HG03139 (cell line): ENCODE results near the gene ANKRD55.
"Not testable (repeated sequence)": the region's sequence is repeated elsewhere in the genome, so short reads cannot be mapped to it uniquely, and the experiment has no call there.

Experiments used
- ATAC-seq: cut with Tn5 transposase; IDR thresholded peaks from one replicate; pipeline ENCODE4 v1.9.1; 2021; ENCODE audit not compliant: unreplicated experiment

Gene ANKRD55

GRCh38 chr5:56083286-56083854 lies 149.8 kb downstream of the ANKRD55 start:
- ATAC-seq, result no peak

- ATAC-seq, result peak; percentile 37
These were observed 152.0 kb downstream of the ANKRD55 start for GRCh38 chr5:56081053-56081642.

GRCh38 chr5:56080375-56081052 lies 152.6 kb downstream of the ANKRD55 start:
- ATAC-seq, result peak; percentile 60

- not testable (repeated sequence) for ATAC-seq
These were observed 154.0 kb downstream of the ANKRD55 start for GRCh38 chr5:56079157-56079500.

- ATAC-seq, result no peak
These were observed 154.6 kb downstream of the ANKRD55 start for GRCh38 chr5:56078278-56079156.

- no peak for ATAC-seq
These were observed 155.3 kb downstream of the ANKRD55 start for GRCh38 chr5:56077796-56078233.

GRCh38 chr5:56076486-56076885 lies 156.6 kb downstream of the ANKRD55 start:
- ATAC-seq, result no peak

GRCh38 chr5:56075361-56075760 lies 157.8 kb downstream of the ANKRD55 start:
- ATAC-seq, result no peak

GRCh38 chr5:56072863-56073766 lies 160.0 kb downstream of the ANKRD55 start:
- no peak for ATAC-seq

- ATAC-seq, result no peak
These were observed 161.7 kb downstream of the ANKRD55 start for GRCh38 chr5:56071470-56071869.

GRCh38 chr5:56070851-56071465 lies 162.2 kb downstream of the ANKRD55 start:
- ATAC-seq, result no peak

GRCh38 chr5:56069652-56070226 lies 163.4 kb downstream of the ANKRD55 start:
- ATAC-seq, result no peak

GRCh38 chr5:56066931-56067450 lies 166.1 kb downstream of the ANKRD55 start:
- no peak for ATAC-seq

- no peak for ATAC-seq
These were observed 168.1 kb downstream of the ANKRD55 start for GRCh38 chr5:56064984-56065383.

GRCh38 chr5:56060276-56061110 lies 172.6 kb downstream of the ANKRD55 start:
- no peak for ATAC-seq

GRCh38 chr5:56059854-56060253 lies 173.3 kb downstream of the ANKRD55 start:
- ATAC-seq, result no peak

GRCh38 chr5:56056875-56057274 lies 176.3 kb downstream of the ANKRD55 start:
- peak; percentile 67 for ATAC-seq

- no peak for ATAC-seq
These were observed 177.3 kb downstream of the ANKRD55 start for GRCh38 chr5:56055859-56056258.

GRCh38 chr5:56055287-56055686 lies 177.8 kb downstream of the ANKRD55 start:
- no peak for ATAC-seq
